Measurements from ENCODE around the gene LRP1.

Gene LRP1

DNA sequence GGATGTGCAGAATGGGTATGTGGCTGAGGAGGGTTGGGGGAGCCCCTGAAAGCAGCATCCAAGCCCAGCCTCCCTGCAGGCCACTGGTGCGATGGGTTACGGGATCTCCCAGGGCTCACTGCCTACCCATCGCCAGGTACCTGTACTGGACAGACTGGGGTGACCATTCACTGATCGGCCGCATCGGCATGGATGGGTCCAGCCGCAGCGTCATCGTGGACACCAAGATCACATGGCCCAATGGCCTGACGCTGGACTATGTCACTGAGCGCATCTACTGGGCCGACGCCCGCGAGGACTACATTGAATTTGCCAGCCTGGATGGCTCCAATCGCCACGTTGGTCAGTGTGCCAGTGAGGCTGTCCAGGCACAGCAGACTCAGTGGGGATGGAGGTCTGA is 70.0 kb downstream of the LRP1 start:
- DNase-seq, result no peak

GRCh38 chr12:57199191-57199590 is 70.9 kb downstream of the LRP1 start:
- no peak for DNase-seq

GRCh38 chr12:57200497-57200896 is 72.2 kb downstream of the LRP1 start:
- no peak for DNase-seq

DNA sequence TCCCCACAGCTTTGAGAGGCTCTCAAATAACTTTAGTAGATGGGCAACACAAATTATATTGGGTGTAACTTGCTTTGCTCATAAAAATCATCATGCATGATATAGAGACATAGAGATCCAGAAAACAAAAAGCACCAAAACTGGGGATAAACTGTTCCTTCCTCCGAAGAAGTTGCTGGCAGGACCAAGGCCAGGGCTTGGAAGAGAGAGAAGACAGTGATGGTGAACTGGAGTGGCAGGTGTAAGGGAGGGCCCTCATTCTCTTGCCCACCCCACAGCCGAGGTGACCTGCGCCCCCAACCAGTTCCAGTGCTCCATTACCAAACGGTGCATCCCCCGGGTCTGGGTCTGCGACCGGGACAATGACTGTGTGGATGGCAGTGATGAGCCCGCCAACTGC is 72.9 kb downstream of the LRP1 start:
- no peak for DNase-seq

DNA sequence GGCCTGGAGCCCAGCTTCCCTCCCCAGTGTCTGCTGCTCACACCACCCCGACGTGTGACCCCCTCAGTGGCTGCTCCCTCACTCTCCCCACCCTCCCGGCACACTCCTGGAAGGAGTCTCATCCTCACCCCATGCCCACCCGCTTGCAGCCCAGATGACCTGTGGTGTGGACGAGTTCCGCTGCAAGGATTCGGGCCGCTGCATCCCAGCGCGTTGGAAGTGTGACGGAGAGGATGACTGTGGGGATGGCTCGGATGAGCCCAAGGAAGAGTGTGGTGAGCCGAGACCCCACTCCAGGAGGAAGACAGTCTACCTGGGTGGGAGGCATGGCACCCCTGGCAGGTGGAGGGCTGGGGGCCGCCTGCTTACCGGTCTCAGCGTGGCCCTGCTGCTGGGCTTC is 73.3 kb downstream of the LRP1 start:
- no peak for DNase-seq

DNA sequence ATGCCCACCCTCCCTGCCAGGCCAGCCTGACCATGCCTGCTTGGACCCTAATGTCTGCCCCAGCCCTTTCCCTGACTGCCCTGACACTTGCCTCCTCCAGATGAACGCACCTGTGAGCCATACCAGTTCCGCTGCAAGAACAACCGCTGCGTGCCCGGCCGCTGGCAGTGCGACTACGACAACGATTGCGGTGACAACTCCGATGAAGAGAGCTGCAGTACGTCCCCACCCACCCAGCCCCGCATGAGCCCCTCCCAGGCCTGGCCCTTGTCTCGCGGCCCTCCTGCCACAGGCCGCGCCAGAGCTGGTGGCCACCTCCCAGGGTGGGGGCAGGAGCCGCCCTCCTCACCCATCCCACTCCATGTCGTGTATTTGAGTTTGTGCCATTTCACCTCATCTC is 74.0 kb downstream of the LRP1 start:
- no peak for DNase-seq

DNA sequence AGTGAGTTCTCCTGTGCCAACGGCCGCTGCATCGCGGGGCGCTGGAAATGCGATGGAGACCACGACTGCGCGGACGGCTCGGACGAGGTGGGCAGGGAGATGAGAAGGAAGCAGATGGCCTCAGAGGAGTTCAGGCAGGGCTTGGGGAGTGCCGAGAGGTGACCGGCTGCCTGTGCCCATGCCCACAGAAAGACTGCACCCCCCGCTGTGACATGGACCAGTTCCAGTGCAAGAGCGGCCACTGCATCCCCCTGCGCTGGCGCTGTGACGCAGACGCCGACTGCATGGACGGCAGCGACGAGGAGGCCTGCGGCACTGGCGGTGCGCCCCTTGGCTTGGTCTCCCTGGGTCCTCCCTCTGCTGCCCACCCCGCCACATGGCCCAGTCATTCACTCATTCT is 74.9 kb downstream of the LRP1 start:
- no peak for DNase-seq

- DNase-seq, result no peak
Measured at GRCh38 chr12:57203791-57204190, 75.5 kb downstream of the LRP1 start.

DNA sequence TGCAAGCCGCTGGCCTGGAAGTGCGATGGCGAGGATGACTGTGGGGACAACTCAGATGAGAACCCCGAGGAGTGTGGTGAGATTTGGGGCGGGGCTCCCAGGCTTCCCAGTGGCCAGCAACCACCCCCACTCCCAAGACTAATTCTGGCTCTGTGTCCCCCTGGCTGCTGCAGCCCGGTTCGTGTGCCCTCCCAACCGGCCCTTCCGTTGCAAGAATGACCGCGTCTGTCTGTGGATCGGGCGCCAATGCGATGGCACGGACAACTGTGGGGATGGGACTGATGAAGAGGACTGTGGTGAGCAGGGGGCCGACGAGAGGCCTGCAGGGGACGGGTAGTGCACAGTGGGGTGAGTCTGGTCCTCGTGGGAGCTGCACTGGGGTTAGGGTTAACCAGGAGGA is 76.2 kb downstream of the LRP1 start:
- DNase-seq, result no peak

DNA sequence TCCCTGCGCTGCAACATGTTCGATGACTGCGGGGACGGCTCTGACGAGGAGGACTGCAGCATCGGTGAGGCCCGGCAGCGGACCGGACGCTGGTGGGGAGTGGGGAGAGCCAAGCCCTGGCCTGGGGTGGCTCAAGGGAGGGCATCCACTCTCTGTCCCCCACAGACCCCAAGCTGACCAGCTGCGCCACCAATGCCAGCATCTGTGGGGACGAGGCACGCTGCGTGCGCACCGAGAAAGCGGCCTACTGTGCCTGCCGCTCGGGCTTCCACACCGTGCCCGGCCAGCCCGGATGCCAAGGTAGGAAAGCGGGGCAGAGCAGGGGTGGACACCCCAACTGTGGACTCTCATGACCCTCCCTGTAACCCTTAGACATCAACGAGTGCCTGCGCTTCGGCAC is 76.9 kb downstream of the LRP1 start:
- no peak for DNase-seq

GRCh38 chr12:57205931-57206330 is 77.6 kb downstream of the LRP1 start:
- DNase-seq, result no peak

DNA sequence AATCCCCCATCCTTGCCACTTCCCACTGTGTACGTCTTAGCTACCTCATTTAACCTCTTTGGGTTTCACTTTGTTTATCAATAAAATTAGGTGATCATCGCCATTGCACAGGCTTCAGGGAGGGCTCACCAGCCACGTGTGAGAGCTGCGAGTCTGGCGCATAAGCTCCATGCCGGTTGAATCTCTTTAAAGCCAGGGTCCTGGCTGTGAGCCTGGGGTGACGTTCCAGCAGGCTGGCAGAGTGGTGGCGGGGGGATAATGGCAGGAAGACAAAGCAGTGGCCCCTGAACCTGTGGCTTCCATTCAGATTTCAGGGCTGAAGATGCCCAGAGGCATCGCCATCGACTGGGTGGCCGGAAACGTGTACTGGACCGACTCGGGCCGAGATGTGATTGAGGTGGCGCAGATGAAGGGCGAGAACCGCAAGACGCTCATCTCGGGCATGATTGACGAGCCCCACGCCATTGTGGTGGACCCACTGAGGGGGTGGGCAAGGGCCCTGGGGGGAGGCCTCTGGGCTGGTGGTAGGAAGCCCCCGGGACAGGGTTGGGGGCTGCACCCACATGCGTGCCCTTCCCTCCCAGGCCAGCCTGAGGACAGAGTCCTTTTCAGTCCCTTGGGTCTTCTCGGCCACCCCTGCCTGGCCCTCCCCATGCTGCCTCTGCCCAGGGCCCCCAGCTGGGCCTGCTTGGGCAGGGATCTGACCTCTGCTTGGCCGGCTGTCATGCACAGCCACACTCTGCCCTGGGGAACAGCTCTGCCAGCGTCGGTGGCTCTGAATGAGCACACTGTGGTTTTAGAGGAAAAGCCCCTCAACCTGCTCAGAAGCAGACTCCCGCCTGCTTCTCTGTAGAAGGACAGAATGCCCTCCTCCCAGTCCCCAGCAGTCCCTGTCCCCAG is 79.7 kb downstream of the LRP1 start:
- DNase-seq, result no peak

- DNase-seq, result no peak
Measured at GRCh38 chr12:57208631-57209282, 80.5 kb downstream of the LRP1 start.

DNA sequence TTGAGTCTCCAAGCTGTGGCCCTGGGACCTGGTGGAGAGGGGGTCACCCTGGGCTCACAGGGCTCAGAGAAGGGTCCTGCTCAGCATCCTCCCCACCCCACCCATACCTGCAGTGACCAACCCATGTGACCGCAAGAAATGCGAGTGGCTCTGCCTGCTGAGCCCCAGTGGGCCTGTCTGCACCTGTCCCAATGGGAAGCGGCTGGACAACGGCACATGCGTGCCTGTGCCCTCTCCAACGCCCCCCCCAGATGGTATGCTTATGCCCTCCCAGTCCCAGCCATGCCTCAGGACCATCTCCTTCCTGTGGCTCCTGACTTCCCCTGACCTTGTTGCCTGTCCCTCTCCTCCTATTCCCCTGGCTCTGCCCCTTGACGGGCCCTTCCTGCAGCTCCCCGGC is 81.6 kb downstream of the LRP1 start:
- no peak for DNase-seq

DNA sequence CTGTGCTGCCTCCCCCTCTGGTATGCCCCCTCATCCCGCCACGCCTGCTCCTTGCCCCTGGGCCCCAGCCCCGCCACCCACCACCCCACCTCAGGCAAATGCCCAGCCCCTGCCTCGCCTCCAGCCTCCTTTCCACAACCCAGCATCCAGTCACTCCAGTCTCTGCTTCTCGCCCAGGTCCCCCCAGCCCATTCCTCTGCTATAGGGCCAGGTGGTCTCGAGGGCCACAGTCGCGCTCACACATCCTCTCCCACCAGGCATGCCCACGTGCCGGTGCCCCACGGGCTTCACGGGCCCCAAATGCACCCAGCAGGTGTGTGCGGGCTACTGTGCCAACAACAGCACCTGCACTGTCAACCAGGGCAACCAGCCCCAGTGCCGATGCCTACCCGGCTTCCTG is 82.2 kb downstream of the LRP1 start:
- DNase-seq, result no peak

- DNase-seq, result no peak
Measured at GRCh38 chr12:57210926-57211692, 82.8 kb downstream of the LRP1 start.

DNA sequence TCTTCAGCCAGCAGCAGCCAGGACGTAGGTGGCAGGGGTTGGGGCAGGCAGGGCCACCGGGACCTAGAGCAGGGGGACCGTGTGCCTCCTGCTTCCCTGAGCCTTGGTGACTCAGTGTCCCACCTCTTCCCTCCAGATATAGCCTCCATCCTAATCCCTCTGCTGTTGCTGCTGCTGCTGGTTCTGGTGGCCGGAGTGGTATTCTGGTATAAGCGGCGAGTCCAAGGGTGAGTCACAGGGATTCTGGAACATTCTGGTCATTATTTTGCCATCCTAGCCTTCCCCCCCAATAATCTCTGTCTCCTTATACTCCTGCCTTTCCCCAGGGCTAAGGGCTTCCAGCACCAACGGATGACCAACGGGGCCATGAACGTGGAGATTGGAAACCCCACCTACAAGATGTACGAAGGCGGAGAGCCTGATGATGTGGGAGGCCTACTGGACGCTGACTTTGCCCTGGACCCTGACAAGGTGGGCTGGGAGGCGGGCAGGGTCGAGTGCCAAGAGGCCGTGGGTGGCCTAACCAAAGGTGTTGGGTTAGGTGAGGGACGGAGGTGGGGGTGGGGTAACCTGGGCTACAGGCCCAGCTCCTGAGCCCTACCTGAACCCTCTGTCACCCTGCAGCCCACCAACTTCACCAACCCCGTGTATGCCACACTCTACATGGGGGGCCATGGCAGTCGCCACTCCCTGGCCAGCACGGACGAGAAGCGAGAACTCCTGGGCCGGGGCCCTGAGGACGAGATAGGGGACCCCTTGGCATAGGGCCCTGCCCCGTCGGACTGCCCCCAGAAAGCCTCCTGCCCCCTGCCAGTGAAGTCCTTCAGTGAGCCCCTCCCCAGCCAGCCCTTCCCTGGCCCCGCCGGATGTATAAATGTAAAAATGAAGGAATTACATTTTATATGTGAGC is 83.8 kb downstream of the LRP1 start:
- DNase-seq, result no peak

DNA sequence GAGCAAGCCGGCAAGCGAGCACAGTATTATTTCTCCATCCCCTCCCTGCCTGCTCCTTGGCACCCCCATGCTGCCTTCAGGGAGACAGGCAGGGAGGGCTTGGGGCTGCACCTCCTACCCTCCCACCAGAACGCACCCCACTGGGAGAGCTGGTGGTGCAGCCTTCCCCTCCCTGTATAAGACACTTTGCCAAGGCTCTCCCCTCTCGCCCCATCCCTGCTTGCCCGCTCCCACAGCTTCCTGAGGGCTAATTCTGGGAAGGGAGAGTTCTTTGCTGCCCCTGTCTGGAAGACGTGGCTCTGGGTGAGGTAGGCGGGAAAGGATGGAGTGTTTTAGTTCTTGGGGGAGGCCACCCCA is 84.4 kb downstream of the LRP1 start:
- no peak for DNase-seq

- DNase-seq, result peak; percentile 75
Measured at GRCh38 chr12:57213058-57213715, 84.9 kb downstream of the LRP1 start.

- DNase-seq, result no peak
Measured at GRCh38 chr12:57213763-57214397, 85.6 kb downstream of the LRP1 start.

DNA sequence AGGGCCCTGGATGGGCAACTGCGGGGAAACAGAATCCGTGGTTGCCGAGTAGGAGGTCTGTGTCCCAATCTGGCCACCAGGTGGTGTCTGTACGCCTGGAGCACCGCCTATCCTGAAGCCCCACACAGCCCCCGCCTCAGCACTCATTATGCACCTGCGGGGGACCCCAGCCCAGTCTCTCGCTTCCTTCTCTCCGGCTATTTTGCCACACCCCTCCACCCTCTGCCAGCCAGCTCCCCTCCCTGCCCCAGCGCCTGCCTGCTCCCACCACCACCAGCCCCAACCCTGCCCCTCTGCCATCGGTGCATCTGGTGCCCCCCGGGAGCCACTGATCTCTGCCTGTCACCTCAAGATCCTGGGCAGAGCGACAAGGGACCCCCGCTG is 86.1 kb downstream of the LRP1 start:
- no peak for DNase-seq

DNA sequence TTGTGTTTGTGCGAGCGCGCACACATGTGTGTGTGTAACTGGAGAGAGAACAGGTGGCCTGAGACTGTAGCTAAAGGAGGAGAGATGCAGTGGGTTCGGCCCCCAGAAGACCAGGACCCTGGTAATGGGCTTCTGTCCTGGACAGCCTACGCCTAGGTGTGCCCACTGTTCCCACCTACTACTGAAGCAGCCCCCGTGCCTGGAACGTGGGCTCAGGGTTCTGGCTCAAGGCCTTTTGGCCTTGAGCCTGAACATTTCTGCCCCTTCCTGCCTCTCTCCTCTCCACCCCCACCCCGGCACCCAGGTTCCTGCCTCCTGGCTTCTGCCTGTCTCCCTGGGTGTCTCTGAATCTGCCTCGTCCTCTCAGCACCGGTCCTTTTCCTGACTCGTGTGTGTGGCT is 86.8 kb downstream of the LRP1 start:
- no peak for DNase-seq

Measured in NCI-H2107 (cell line).